Uterus (tissue), 2 donors: ENCODE results near the gene CYS1.

Experiments used
- CTCF ChIP-seq, 4 experiments: fragments of 200-600 bp in 2 of 4; fragments of 450-650 bp in 2 of 4; sonication (generic) in 2 of 4; IDR thresholded peaks; one replicate each; pipeline ENCODE4 v1.5.1; 2016 to 2019; ENCODE audit warnings: antibody characterized with exemption in 4 of 4, mild to moderate bottlenecking in 2 of 4, moderate library complexity in 1 of 4
- POLR2A ChIP-seq, 2 donors: fragments of 450-650 bp; IDR thresholded peaks; one replicate each; pipeline ENCODE4 v1.6.1; 2016; ENCODE audit warnings: antibody characterized with exemption in 2 of 2, mild to moderate bottlenecking in 1 of 2, moderate library complexity in 1 of 2

- TF ChIP-seq CTCF (IDR thresholded peaks at IDR 0.05) = no peak
- no peak for TF ChIP-seq POLR2A (IDR thresholded peaks at IDR 0.05)
Observed at GRCh38 chr2:10096641-10097040, 16.4 kb upstream of the CYS1 start.
